Activated B cell treated with CpG ODN at 0.5 μM for 24 hours (primary cell): ENCODE data around the gene MGAT3. TPM values are rescaled to one million over a fixed set of nuclear protein-coding genes. Genes with fewer than 3 reads are reported as not detected.

ENCODE experiments used
- ATAC-seq: fragments of 200-7000 bp; cut with Tn5 transposase; one replicate; pipeline ENCODE4 v1.10.0; 2021; ENCODE audit warnings: low read depth, mild to moderate bottlenecking, moderate library complexity
- CTCF ChIA-PET: fragments of 350-600 bp; sonication (Branson Sonifier 250); formaldehyde crosslinking; loops from one replicate; lab custom pipeline; 2021; ENCODE audit warnings: antibody characterized with exemption; lab: Charles Lee
- POLR2A ChIA-PET: fragments of 350-600 bp; sonication (Branson Sonifier 250); formaldehyde crosslinking; loops from one replicate; lab custom pipeline; 2021; ENCODE audit warnings: antibody characterized with exemption; lab: Charles Lee
- DNase-seq: peaks from one replicate; pipeline ENCODE4 v3.0.0; 2022
- H3K27ac Mint-ChIP-seq: one replicate; pipeline ENCODE4 v1.8.0; 2020; ENCODE audit warnings: mixed read lengths
- H3K27me3 Mint-ChIP-seq: one replicate; pipeline ENCODE4 v1.8.0; 2021; ENCODE audit warnings: mixed read lengths
- H3K36me3 Mint-ChIP-seq: one replicate; pipeline ENCODE4 v1.8.0; 2021; ENCODE audit warnings: low read depth, mixed read lengths
- H3K4me1 Mint-ChIP-seq: one replicate; pipeline ENCODE4 v1.8.0; 2021; ENCODE audit warnings: mixed read lengths
- H3K4me3 Mint-ChIP-seq: one replicate; pipeline ENCODE4 v1.8.0; 2020; ENCODE audit warnings: mild to moderate bottlenecking, mixed read lengths
- H3K9me3 Mint-ChIP-seq: one replicate; pipeline ENCODE4 v1.8.0; 2020; ENCODE audit warnings: mixed read lengths
- CTCF ChIP-seq: fragments of 200-600 bp; IDR thresholded peaks from one replicate; pipeline ENCODE4 v1.8.0; 2022; ENCODE audit warnings: antibody characterized with exemption, mild to moderate bottlenecking
- intact Hi-C: fragments of 100-400 bp; cut with micrococcal nuclease; formaldehyde crosslinking; loops from one replicate; pipeline ENCODE4 v1.15.1; 2024
- total RNA-seq: library from RNA; stranded (reverse); gene quantifications from 2 replicates; pipeline ENCODE4 v1.2.3, GENCODE V29; 2022

MGAT3 gene
- total RNA-seq, 1 donor from 2014 or later = 43.4 TPM

GRCh38 chr22:39498802-39499201, 42.0 kb downstream of the MGAT3 start:
- no peaks in the 10 kb centered on the region for H3K9me3 Mint-ChIP-seq
- intact Hi-C loops = no loop called here
- ChIA-PET POLR2A (interaction anchor here (0.7 kb wide), 1 partner anchor 21 kb away, joined by 3 read pairs; the partner anchor contains the start of gene ATF4), CTCF (interaction anchor here (1.4 to 4.0 kb wide), 2 partner anchors 17 to 180 kb away, joined by 3 to 33 read pairs; no protein-coding TSS in a partner anchor)
- TF ChIP-seq CTCF = no peak
- no peak for ATAC-seq
- DNase-seq = no peak
- H3K36me3 Mint-ChIP-seq = peaks cover 5% of the 10 kb centered on the region
- H3K4me3 Mint-ChIP-seq = no peak overlapping the region
- H3K27ac Mint-ChIP-seq = no peak overlapping the region
- peaks cover 29% of the 10 kb centered on the region for H3K4me1 Mint-ChIP-seq
- H3K27me3 Mint-ChIP-seq = no peaks in the 10 kb centered on the region

DNA sequence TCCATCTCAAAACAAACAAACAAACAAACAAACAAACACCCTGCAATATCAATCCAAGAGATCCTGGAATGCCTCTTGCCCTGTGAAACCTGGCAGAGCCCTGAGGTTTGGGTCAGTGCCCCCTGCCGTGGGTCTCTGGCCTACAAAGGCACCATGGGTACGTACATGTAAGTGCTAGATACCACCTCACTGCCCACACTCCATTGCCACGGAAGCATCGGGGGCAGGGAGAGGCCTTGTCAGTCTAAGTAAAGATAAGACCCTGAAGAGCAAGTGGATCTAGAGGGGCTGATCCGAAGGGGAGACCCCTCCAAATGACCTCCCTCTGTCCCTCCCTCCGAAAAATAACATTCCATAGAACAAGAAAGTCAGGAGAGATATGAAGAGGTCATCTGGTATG, 43.3 kb downstream of the MGAT3 start:
- intact Hi-C loops = no loop called here
- POLR2A ChIA-PET = interaction anchor here (4.3 kb wide), 1 partner anchor 20 kb away, joined by 86 read pairs; the partner anchor contains the start of gene ATF4
- DNase-seq (no peak), ATAC-seq (no peak)
- Mint-ChIP-seq H3K4me3 (no peak overlapping the region), H3K36me3 (peaks cover 16% of the 10 kb centered on the region), H3K9me3 (no peaks in the 10 kb centered on the region), H3K27me3 (no peaks in the 10 kb centered on the region), H3K4me1 (peaks cover 34% of the 10 kb centered on the region), H3K27ac (no peak overlapping the region)
- CTCF ChIA-PET = interaction anchor here (4.4 kb wide), 1 partner anchor 14 kb away, joined by 18 read pairs; no protein-coding TSS in a partner anchor
- no peak for TF ChIP-seq CTCF

DNA sequence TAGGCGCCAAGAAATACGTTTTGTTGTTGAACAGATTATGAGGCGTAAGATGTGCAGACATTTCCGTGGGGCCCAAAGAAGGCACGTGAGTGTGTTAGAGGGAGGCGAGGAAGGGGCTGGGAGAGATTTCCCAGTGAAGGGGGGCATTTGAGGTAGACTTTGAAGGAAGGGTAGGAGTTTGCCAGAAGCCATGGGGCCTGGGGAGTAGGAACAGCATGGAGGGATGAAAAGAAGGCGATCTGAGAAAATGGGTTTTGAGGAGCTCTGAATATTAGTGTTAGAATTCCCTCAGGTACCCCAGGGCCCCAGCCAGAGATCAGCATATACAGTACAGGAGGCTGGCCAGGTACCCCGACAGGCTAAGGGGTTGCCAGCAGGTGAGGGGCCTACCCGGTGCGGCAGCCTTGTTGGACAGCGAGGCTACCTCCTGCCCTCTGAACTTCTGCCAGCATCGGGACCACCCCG, 44.9 kb downstream of the MGAT3 start:
- peaks cover 32% of the 10 kb centered on the region for H3K36me3 Mint-ChIP-seq
- H3K27me3 Mint-ChIP-seq = no peaks in the 10 kb centered on the region
- TF ChIP-seq CTCF = no peak
- H3K27ac Mint-ChIP-seq = peak overlapping the region; percentile 89
- POLR2A ChIA-PET = interaction anchor here (0.5 to 4.3 kb wide), 25 partner anchors 8 to 749 kb away, joined by 3 to 86 read pairs (median 5); partner anchors contain the start of genes ATF4, RPL3 and TAB1
- no peaks in the 10 kb centered on the region for H3K9me3 Mint-ChIP-seq
- intact Hi-C loops = loop anchor here (1.0 to 2.0 kb wide), 5 partner anchors 11 to 102 kb away; partner anchors contain the start of genes ATF4, RPS19BP1 and TAB1
- DNase-seq (no peak), ATAC-seq (no peak)
- peaks cover 34% of the 10 kb centered on the region for H3K4me1 Mint-ChIP-seq
- H3K4me3 Mint-ChIP-seq = peak overlapping the region; percentile 95
- CTCF ChIA-PET = interaction anchor here (0.8 to 4.4 kb wide), 6 partner anchors 8 to 102 kb away, joined by 3 to 18 read pairs (median 6); partner anchors contain the start of genes ATF4 and TAB1

DNA sequence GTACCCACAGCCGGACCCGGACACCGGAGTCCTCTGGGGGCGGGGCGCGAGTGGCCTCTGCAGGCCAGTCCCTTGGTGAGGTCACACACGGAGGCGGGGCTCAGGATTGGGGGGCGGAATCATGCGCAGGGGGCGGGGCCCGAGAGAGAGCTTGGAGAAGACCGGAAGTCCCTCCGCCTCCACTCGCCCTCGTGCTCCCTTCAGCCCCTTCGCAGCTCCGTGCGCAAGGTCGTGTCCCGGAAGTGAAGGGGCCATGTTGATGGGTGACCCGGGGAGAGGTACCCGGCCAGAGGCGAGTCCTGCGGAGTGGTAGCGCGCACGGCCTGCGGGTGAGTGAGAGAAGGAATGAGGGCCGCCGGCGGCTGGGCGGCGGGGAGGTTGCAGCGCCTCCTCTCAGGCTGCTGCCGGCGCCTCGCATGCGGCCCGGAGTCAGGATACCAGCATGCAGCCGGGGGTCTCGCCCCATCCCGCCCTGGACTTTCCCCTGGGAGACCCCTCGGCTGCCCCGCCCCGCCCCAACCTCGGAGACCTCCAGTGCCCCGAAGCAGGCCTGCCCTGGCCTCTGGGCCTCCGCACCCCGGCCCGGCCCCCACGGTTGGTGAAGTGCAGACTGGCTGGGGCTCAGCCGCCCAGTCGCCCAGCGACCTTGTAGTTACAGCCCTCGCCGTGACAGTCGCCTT, 45.4 kb downstream of the MGAT3 start, which contains the start of gene MIEF1:
MIEF1 (plus strand) TSS at position 182 of the 680 bp plus-strand sequence. CDS start 9,005 bp downstream, outside the sequence.
- Mint-ChIP-seq H3K27ac (peak within 1 kb of the TSS; percentile 89), H3K4me1 (peaks cover 34% of the 10 kb centered on the region), H3K36me3 (peaks cover 37% of the 10 kb centered on the region), H3K27me3 (no peaks in the 10 kb centered on the region), H3K9me3 (no peaks in the 10 kb centered on the region), H3K4me3 (peak within 1 kb of the TSS; percentile 95)
- ATAC-seq (peak; percentile 96), DNase-seq (peak; percentile 89)
- intact Hi-C loops = loop anchor here (1.0 to 2.0 kb wide), 5 partner anchors 12 to 103 kb away; partner anchors contain the start of genes ATF4, RPS19BP1 and TAB1
- ChIA-PET CTCF (interaction anchor here (0.8 to 4.4 kb wide), 7 partner anchors 9 to 159 kb away, joined by 3 to 18 read pairs (median 5); partner anchors contain the start of genes ATF4 and TAB1), POLR2A (interaction anchor here (0.5 to 4.3 kb wide), 26 partner anchors 9 to 750 kb away, joined by 3 to 86 read pairs (median 4); partner anchors contain the start of genes ATF4, RPL3 and TAB1)
- no peak for TF ChIP-seq CTCF
